Measurements from ENCODE around the gene VIL1. TPM values are rescaled to one million over a fixed set of nuclear protein-coding genes. Genes with fewer than 3 reads are reported as not detected.

VIL1 gene
- total and polyA plus RNA-seq, 2 of the 8 experiments (the other 6 are each of a cell fraction or from before 2014, with no cell fraction given), result 6.2 to 7.0 TPM

DNA sequence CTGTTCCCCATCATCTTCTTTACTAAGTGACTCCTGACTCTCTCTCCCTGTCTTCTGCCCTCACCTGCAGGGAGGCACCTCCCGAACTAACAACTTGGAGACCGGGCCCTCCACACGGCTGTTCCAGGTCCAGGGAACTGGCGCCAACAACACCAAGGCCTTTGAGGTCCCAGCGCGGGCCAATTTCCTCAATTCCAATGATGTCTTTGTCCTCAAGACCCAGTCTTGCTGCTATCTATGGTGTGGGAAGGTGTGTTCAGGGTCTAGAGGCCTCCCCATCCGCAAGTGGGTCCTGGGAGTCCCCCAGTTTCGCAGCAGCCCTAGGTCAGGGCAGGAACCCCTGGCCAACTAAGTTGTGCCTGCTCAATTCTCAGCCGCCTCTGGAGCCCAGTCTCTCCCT is 15.5 kb downstream of the VIL1 start:
- H4K20me1 ChIP-seq (replicated peaks in 1 of 2; ENCODE audit: control insufficient read depth in 1 of 2, insufficient read depth in 2 of 2, low read length in 2 of 2), result no peaks in the 10 kb centered on the region
- H2AFZ ChIP-seq (ENCODE audit: low read length), result no peak overlapping the region
- H2BK120ac ChIP-seq (replicated peaks; ENCODE audit: low read depth, low read length), result no peak overlapping the region
- H3K18ac ChIP-seq (ENCODE audit: extremely low read depth, low read length), result no peak overlapping the region
- H4K5ac ChIP-seq (ENCODE audit: insufficient read length, low read depth, low read length), result no peak overlapping the region
- no peak overlapping the region for H3K23ac ChIP-seq (ENCODE audit: insufficient read length)
- no peaks in the 10 kb centered on the region for H3K79me2 ChIP-seq (ENCODE audit: control insufficient read depth in 1 of 2, insufficient read depth in 2 of 2, low read length in 2 of 2)
- no peak overlapping the region for H3K4me2 ChIP-seq (ENCODE audit: insufficient read depth in 1 of 2, low read depth in 2 of 2, low read length in 2 of 2)
- H2BK12ac ChIP-seq (ENCODE audit: low read depth, low read length), result no peak overlapping the region
- H2BK5ac ChIP-seq (ENCODE audit: low read depth, low read length), result no peak overlapping the region
- H3K9me3 ChIP-seq (ENCODE audit: insufficient read depth in 2 of 2, low read depth in 1 of 2, low read length in 1 of 2), result no peaks in the 10 kb centered on the region
- ChIA-PET CTCF (ENCODE audit: partially characterized antibody) (no interaction called here), POLR2A (ENCODE audit: partially characterized antibody) (interaction anchor here (0.8 kb wide), 1 partner anchor 11 kb away, joined by 3 read pairs; no protein-coding TSS in a partner anchor)
- H4K91ac ChIP-seq (replicated peaks; ENCODE audit: insufficient read length, low read length), result no peak overlapping the region
- H3K56ac ChIP-seq (replicated peaks; ENCODE audit: insufficient read length, low read depth, low read length), result no peak overlapping the region
- no peaks in the 10 kb centered on the region for H3K79me1 ChIP-seq (ENCODE audit: low read depth, low read length)
- H3K4me3 ChIP-seq (ENCODE audit: extremely low read depth in 1 of 4, insufficient read depth in 2 of 4, low read depth in 3 of 4, low read length in 4 of 4), result no peak overlapping the region
- H3K23me2 ChIP-seq (ENCODE audit: low read depth, low read length), result no peaks in the 10 kb centered on the region
- H4K8ac ChIP-seq (ENCODE audit: extremely low read depth, insufficient read depth, low read length), result no peak overlapping the region
- FAIRE-seq (no peak), DNase-seq (ENCODE audit: low read depth in 1 of 2, low spot score in 2 of 2) (no peak)
- TF ChIP-seq RBBP5 (IDR thresholded peaks at IDR 0.05; ENCODE audit: borderline replicate concordance, low read depth, low read length) (no peak), BCL11A (IDR thresholded peaks at IDR 0.05; ENCODE audit: low read depth in 2 of 2, low read length in 2 of 2) (no peak), POLR2A (IDR thresholded peaks at IDR 0.05; ENCODE audit: control extremely low read depth in 1 of 2, low read depth in 2 of 2, low read length in 2 of 2) (no peak), TBP (IDR thresholded peaks at IDR 0.05; ENCODE audit: low read depth, low read length) (no peak), USF2 (IDR thresholded peaks at IDR 0.05; ENCODE audit: low read length) (no peak), CTBP2 (IDR thresholded peaks at IDR 0.05; ENCODE audit: borderline replicate concordance, insufficient read depth, insufficient read length, low read length) (no peak)
- H3K27ac ChIP-seq (ENCODE audit: low read depth, low read length), result no peak overlapping the region
- no peak overlapping the region for H3K4ac ChIP-seq (replicated peaks; ENCODE audit: insufficient read length, low read depth, low read length)
- H3K4me1 ChIP-seq (replicated peaks in 1 of 4; ENCODE audit: control insufficient read depth in 3 of 4, insufficient read depth in 4 of 4, low read length in 3 of 4), result no peaks in the 10 kb centered on the region
- no peak overlapping the region for H2BK15ac ChIP-seq (ENCODE audit: low read length)
- no peaks in the 10 kb centered on the region for H3K27me3 ChIP-seq (replicated peaks in 1 of 4; ENCODE audit: control insufficient read depth in 3 of 4, extremely low read depth in 1 of 4, insufficient read depth in 3 of 4, low read length in 3 of 4)
- no peak overlapping the region for H3K9ac ChIP-seq (replicated peaks in 1 of 4; ENCODE audit: extremely low read depth in 1 of 4, low read depth in 3 of 4, low read length in 3 of 4)
- 94% methylated on average over 9 of the region's 9 CpGs; no CpG with 5 or more reads in 1 of the 2 experiments for WGBS, 2 experiments (ENCODE audit: extremely low coverage in 1 of 2, insufficient coverage in 1 of 2, insufficient read length in 1 of 2, insufficient replicate concordance in 2 of 2, low coverage in 1 of 2, low lambda C conversion rate in 2 of 2, missing lambda C conversion rate in 1 of 2)
- no peak overlapping the region for H2AK5ac ChIP-seq (ENCODE audit: low read depth, low read length)
- no peaks in the 10 kb centered on the region for H3K36me3 ChIP-seq (ENCODE audit: control insufficient read depth in 2 of 4, insufficient read depth in 4 of 4, low read length in 3 of 4)
- no peak overlapping the region for H2BK20ac ChIP-seq (ENCODE audit: low read length)
- no peak overlapping the region for H3K14ac ChIP-seq (ENCODE audit: insufficient read length)
